PC-3 (cell line): Measurements from ENCODE around the gene DEFB127. TPM values are rescaled to one million over a fixed set of nuclear protein-coding genes. Genes with fewer than 3 reads are reported as not detected.

Experiments
- ATAC-seq: fragments of 200-7000 bp; cut with Tn5 transposase; 2 replicates; pipeline ENCODE4 v1.9.1; 2020; ENCODE audit warnings: mild to moderate bottlenecking, moderate library complexity
- BruUV-seq: library from RNA; stranded (reverse); fragments of 400-500 nt; replicated peaks from 2 replicates; lab custom pipeline; 2021; lab: Mats Ljungman, UMichigan
- CTCF ChIA-PET: fragments of 300-600 bp; sonication (Branson Sonifier 250); formaldehyde crosslinking; loops from one replicate; lab custom pipeline; 2022; ENCODE audit warnings: antibody characterized with exemption; lab: Charles Lee
- POLR2A ChIA-PET: fragments of 300-600 bp; sonication (Branson Sonifier 250); formaldehyde crosslinking; loops from one replicate; lab custom pipeline; 2022; ENCODE audit warnings: antibody characterized with exemption; ENCODE audit not compliant: unreplicated experiment; lab: Charles Lee
- DNase-seq: peaks from one replicate; pipeline ENCODE4 v3.0.0-alpha.2; 2015
- H2AFZ ChIP-seq: fragments of 300-600 bp; sonication (generic); 2 replicates; pipeline ENCODE4 v1.6.0; 2016; ENCODE audit warnings: antibody characterized with exemption, low read length
- H3F3A ChIP-seq: fragments of 300-600 bp; sonication (generic); one replicate; pipeline ENCODE4 v1.6.0; 2017; ENCODE audit warnings: antibody characterized with exemption, low read length, control low read depth, mild to moderate bottlenecking; ENCODE audit not compliant: unreplicated experiment
- H3K27ac ChIP-seq: fragments of 300-600 bp; sonication (generic); 2 replicates; pipeline ENCODE4 v1.5.1; 2016; ENCODE audit warnings: mild to moderate bottlenecking, low read length
- H3K27me3 ChIP-seq: fragments of 300-600 bp; sonication (generic); 2 replicates; pipeline ENCODE4 v1.6.1; 2016; ENCODE audit warnings: low read length, mixed read lengths
- H3K36me3 ChIP-seq: fragments of 300-600 bp; sonication (generic); 2 replicates; pipeline ENCODE4 v1.6.1; 2016; ENCODE audit warnings: low read depth, mixed run types, low read length, mixed read lengths
- H3K4me1 ChIP-seq: fragments of 300-600 bp; sonication (generic); 2 replicates; pipeline ENCODE4 v1.5.1; 2016; ENCODE audit warnings: low read length; ENCODE audit not compliant: insufficient read depth
- H3K4me2 ChIP-seq: fragments of 300-600 bp; sonication (generic); 2 replicates; pipeline ENCODE4 v1.6.0; 2016; ENCODE audit warnings: low read length
- H3K4me3 ChIP-seq: fragments of 300-600 bp; sonication (generic); 2 replicates; pipeline ENCODE4 v1.5.1; 2016; ENCODE audit warnings: mild to moderate bottlenecking, low read length, mixed read lengths
- H3K79me2 ChIP-seq: fragments of 300-600 bp; sonication (generic); 2 replicates; pipeline ENCODE4 v1.6.1; 2017; ENCODE audit warnings: low read length, mixed read lengths
- H3K9ac ChIP-seq: fragments of 300-600 bp; sonication (generic); 2 replicates; pipeline ENCODE4 v1.6.0; 2016; ENCODE audit warnings: mild to moderate bottlenecking, low read length
- H3K9me2 ChIP-seq: fragments of 300-600 bp; sonication (generic); replicated peaks from 2 replicates; pipeline ENCODE4 v1.6.1; 2016; ENCODE audit warnings: mixed run types, low read length, mixed read lengths
- H3K9me3 ChIP-seq: fragments of 300-600 bp; sonication (generic); 2 replicates; pipeline ENCODE4 v1.6.1; 2016; ENCODE audit warnings: low read length, mixed read lengths
- H4K20me1 ChIP-seq: fragments of 300-600 bp; sonication (generic); 2 replicates; pipeline ENCODE4 v1.6.1; 2016; ENCODE audit warnings: low read length, mixed read lengths
- CTCF ChIP-seq: fragments of 300-600 bp; sonication (generic); conservative IDR thresholded peaks from 2 replicates; pipeline ENCODE4 v1.5.1; 2017; ENCODE audit warnings: antibody characterized with exemption, low read depth, mild to moderate bottlenecking, low read length
- EZH2 ChIP-seq: fragments of 300-600 bp; sonication (generic); IDR thresholded peaks from one replicate; pipeline ENCODE4 v1.6.1; 2017; ENCODE audit warnings: antibody characterized with exemption, mild to moderate bottlenecking, low read length; ENCODE audit not compliant: unreplicated experiment
- EZH2phosphoT487 ChIP-seq: fragments of 300-600 bp; sonication (generic); IDR thresholded peaks from 2 replicates; pipeline ENCODE4 v1.6.1; 2018; ENCODE audit warnings: mild to moderate bottlenecking, antibody characterized with exemption, low read length, borderline replicate concordance
- intact Hi-C: fragments of 100-400 bp; cut with micrococcal nuclease; formaldehyde crosslinking; loops from 2 replicates; pipeline ENCODE4 v1.9.0; 2023
- total RNA-seq: library from RNA; depleted of rRNA; stranded (reverse); fragments of >200 nt; gene quantifications from 2 replicates; pipeline ENCODE4 v1.2.3, GENCODE V29; 2014

Gene DEFB127
- total RNA-seq, 1 experiment from 2014 or later, result not detected

- DNase-seq, result peak; percentile 32
- H4K20me1 ChIP-seq, result no peaks in the 10 kb centered on the region
- H3K79me2 ChIP-seq, result no peaks in the 10 kb centered on the region
- BruUV-seq, result no TSS peak
- intact Hi-C loops, result no loop called here
- no peak overlapping the region for H3K27ac ChIP-seq
- TF ChIP-seq CTCF (peak; percentile 74), EZH2 (no peak)
- 0 out of 2 replicates have a peak overlapping the region, but pooled peaks have one; percentile 7 for H2AFZ ChIP-seq
- no peak overlapping the region for H3K9ac ChIP-seq
- ChIA-PET CTCF (no interaction called here), POLR2A (no interaction called here)
- H3K9me2 ChIP-seq, result no peaks in the 10 kb centered on the region
- no peaks in the 10 kb centered on the region for H3K36me3 ChIP-seq
- H3K4me2 ChIP-seq, result no peak overlapping the region
- H3F3A ChIP-seq, result no peaks in the 10 kb centered on the region
- no peaks in the 10 kb centered on the region for H3K4me1 ChIP-seq
- no peak for ATAC-seq
- H3K4me3 ChIP-seq, result no peak overlapping the region
- H3K9me3 ChIP-seq, result no peaks in the 10 kb centered on the region
- H3K27me3 ChIP-seq, result peaks cover 21% of the 10 kb centered on the region
These were observed 19.4 kb upstream of the DEFB127 start for GRCh38 chr20:137668-138490.

GRCh38 chr20:142290-142689, 15.0 kb upstream of the DEFB127 start, which contains the start of gene DEFB126:
Gene DEFB126, plus strand, starts transcription at chr20:142590. Its CDS starts 39 bp downstream, at chr20:142629.
- H3K4me1 ChIP-seq, result no peaks in the 10 kb centered on the region
- H2AFZ ChIP-seq, result no peak within 1 kb of the TSS
- no peak for TF ChIP-seq CTCF
- no peak for TF ChIP-seq EZH2phosphoT487
- no peak for TF ChIP-seq EZH2
- ChIA-PET CTCF (no interaction called here), POLR2A (no interaction called here)
- H3K27ac ChIP-seq, result no peak within 1 kb of the TSS
- H3K36me3 ChIP-seq, result no peaks in the 10 kb centered on the region
- no peak within 1 kb of the TSS for H3K4me2 ChIP-seq
- no TSS peak for BruUV-seq
- peaks cover 62% of the 10 kb centered on the region for H3K27me3 ChIP-seq
- intact Hi-C loops, result no loop called here
- H3K79me2 ChIP-seq, result no peaks in the 10 kb centered on the region
- no peaks in the 10 kb centered on the region for H3K9me3 ChIP-seq
- H3K9me2 ChIP-seq, result no peaks in the 10 kb centered on the region
- no peaks in the 10 kb centered on the region for H3F3A ChIP-seq
- no peak within 1 kb of the TSS for H3K4me3 ChIP-seq
- ATAC-seq (no peak), DNase-seq (no peak)
- no peak within 1 kb of the TSS for H3K9ac ChIP-seq
- H4K20me1 ChIP-seq, result no peaks in the 10 kb centered on the region

- ATAC-seq (no peak), DNase-seq (no peak)
- BruUV-seq, result no TSS peak
- ChIA-PET CTCF (no interaction called here), POLR2A (no interaction called here)
- Histone ChIP-seq H2AFZ (no peak overlapping the region), H3K36me3 (no peaks in the 10 kb centered on the region), H3K4me1 (no peaks in the 10 kb centered on the region), H3K9me2 (no peaks in the 10 kb centered on the region), H3K9me3 (no peaks in the 10 kb centered on the region), H3K27me3 (peaks cover 89% of the 10 kb centered on the region), H3K4me3 (no peak overlapping the region), H3K9ac (no peak overlapping the region), H3F3A (no peaks in the 10 kb centered on the region), H4K20me1 (no peaks in the 10 kb centered on the region), H3K79me2 (no peaks in the 10 kb centered on the region), H3K27ac (no peak overlapping the region), H3K4me2 (no peak overlapping the region)
- intact Hi-C loops, result no loop called here
- TF ChIP-seq EZH2phosphoT487 (no peak), EZH2 (no peak), CTCF (no peak)
These were observed 11.4 kb upstream of the DEFB127 start for GRCh38 chr20:145877-146276.
